Neural cell (in vitro differentiated cells): ENCODE results near the gene RPS27L. TPM values are rescaled to one million over a fixed set of nuclear protein-coding genes. Genes with fewer than 3 reads are reported as not detected.

Experiments
- H2AFZ ChIP-seq: fragments of 200-600, 300-800 bp; sonication (generic), shearing (Covaris generic); 2 replicates; pipeline ENCODE4 v1.6.0; 2014; ENCODE audit warnings: low read depth, mild to moderate bottlenecking, antibody characterized with exemption, low read length, moderate library complexity
- H3F3A ChIP-seq: fragments of 200-600 bp; shearing (Covaris generic); 2 replicates; pipeline ENCODE4 v1.6.1; 2016; ENCODE audit warnings: mild to moderate bottlenecking, moderate library complexity, mixed read lengths, antibody characterized with exemption, low read length; ENCODE audit not compliant: insufficient read depth, poor library complexity, severe bottlenecking
- H3K27ac ChIP-seq: fragments of 200-600, 300-800 bp; sonication (generic), shearing (Covaris generic); 2 replicates; pipeline ENCODE4 v1.5.1; 2014; ENCODE audit warnings: mild to moderate bottlenecking, low read length, moderate library complexity
- H3K27me3 ChIP-seq: fragments of 300-800, 200-600 bp; sonication (generic), shearing (Covaris generic); 2 replicates; pipeline ENCODE4 v1.6.0; 2014; ENCODE audit warnings: mild to moderate bottlenecking, low read depth, low read length, moderate library complexity; ENCODE audit not compliant: insufficient read depth
- H3K36me3 ChIP-seq: fragments of 300-800, 200-600 bp; sonication (generic), shearing (Covaris generic); 2 replicates; pipeline ENCODE4 v1.5.1; 2014; ENCODE audit warnings: mild to moderate bottlenecking, antibody characterized with exemption, low read length, moderate library complexity; ENCODE audit not compliant: insufficient read depth
- H3K4me2 ChIP-seq: fragments of 300-800, 200-600 bp; sonication (generic), shearing (Covaris generic); 2 replicates; pipeline ENCODE4 v1.6.0; 2014; ENCODE audit warnings: mild to moderate bottlenecking, low read length
- H3K4me3 ChIP-seq: fragments of 300-800, 200-600 bp; sonication (generic), shearing (Covaris generic); 2 replicates; pipeline ENCODE4 v1.5.1; 2014; ENCODE audit warnings: mild to moderate bottlenecking, low read length, moderate library complexity
- H3K79me2 ChIP-seq: fragments of 200-600 bp; shearing (Covaris generic); replicated peaks from 2 replicates; pipeline ENCODE4 v1.6.0; 2014; ENCODE audit warnings: mild to moderate bottlenecking, low read length, moderate library complexity; ENCODE audit not compliant: insufficient read depth
- H3K9ac ChIP-seq: fragments of 300-800, 200-600 bp; sonication (generic), shearing (Covaris generic); 2 replicates; pipeline ENCODE4 v1.6.1; 2016; ENCODE audit warnings: mild to moderate bottlenecking, low read length, mixed read lengths
- H3K9me2 ChIP-seq: fragments of 200-600 bp; shearing (Covaris generic); 2 replicates; pipeline ENCODE4 v1.6.1; 2016; ENCODE audit warnings: mild to moderate bottlenecking, low read length, mixed read lengths; ENCODE audit not compliant: insufficient read depth
- H3K9me3 ChIP-seq: fragments of 200-600, 300-800 bp; sonication (generic), shearing (Covaris generic); 2 replicates; pipeline ENCODE4 v1.6.1; 2016; ENCODE audit warnings: mild to moderate bottlenecking, mixed run types, low read length, moderate library complexity, mixed read lengths
- H4K20me1 ChIP-seq: fragments of 200-600 bp; shearing (Covaris generic); 2 replicates; pipeline ENCODE4 v1.6.1; 2016; ENCODE audit warnings: mild to moderate bottlenecking, mixed run types; ENCODE audit not compliant: insufficient read depth
- EP300 ChIP-seq: fragments of 450-650 bp; conservative IDR thresholded peaks from 2 replicates; pipeline ENCODE4 v1.6.1; 2014; ENCODE audit warnings: antibody characterized with exemption, mild to moderate bottlenecking, moderate library complexity; ENCODE audit not compliant: poor library complexity, severe bottlenecking
- EZH2 ChIP-seq: fragments of 200-600, 300-800 bp; shearing (Covaris generic), sonication (generic); IDR thresholded peaks from 2 replicates; pipeline ENCODE4 v1.6.1; 2014; ENCODE audit warnings: antibody characterized with exemption, low read length, borderline replicate concordance, mild to moderate bottlenecking; ENCODE audit not compliant: insufficient read depth, poor library complexity, severe bottlenecking
- MXI1 ChIP-seq: fragments of 450-650 bp; conservative IDR thresholded peaks from 2 replicates; pipeline ENCODE4 v1.6.1; 2014; ENCODE audit warnings: antibody characterized with exemption, mild to moderate bottlenecking; ENCODE audit not compliant: poor library complexity, severe bottlenecking
- POLR2AphosphoS5 ChIP-seq: IDR thresholded peaks from 2 replicates; pipeline ENCODE4 v1.6.1; 2012
- RAD21 ChIP-seq: fragments of 450-650 bp; conservative IDR thresholded peaks from 2 replicates; pipeline ENCODE4 v1.6.1; 2014; ENCODE audit warnings: antibody characterized with exemption, mild to moderate bottlenecking, moderate library complexity
- SMC3 ChIP-seq: fragments of 450-650 bp; conservative IDR thresholded peaks from 2 replicates; pipeline ENCODE4 v1.6.1; 2014; ENCODE audit warnings: antibody characterized with exemption, mild to moderate bottlenecking, moderate library complexity; ENCODE audit not compliant: poor library complexity
- TAF1 ChIP-seq: IDR thresholded peaks from 2 replicates; pipeline ENCODE4 v1.6.1; 2012; ENCODE audit warnings: low read depth
- polyA plus RNA-seq: library from polyadenylated mRNA; depleted of rRNA; stranded (reverse); fragments of >200 nt; gene quantifications from 2 replicates; pipeline ENCODE4 v1.2.3, GENCODE V29; 2014
- TF ChIP-seq, protein P1 (sequence below): fragments of 450-650 bp; IDR thresholded peaks from 2 replicates; pipeline ENCODE4 v1.5.1; 2014; ENCODE audit warnings: antibody characterized with exemption, mild to moderate bottlenecking, moderate library complexity; ENCODE audit not compliant: poor library complexity, severe bottlenecking
- TF ChIP-seq, protein P2 (sequence below): IDR thresholded peaks from 2 replicates; pipeline ENCODE4 v1.6.1; 2012; ENCODE audit warnings: borderline replicate concordance

Gene RPS27L
- polyA plus RNA-seq, 1 donor from 2014 or later = 58.2 TPM

DNA sequence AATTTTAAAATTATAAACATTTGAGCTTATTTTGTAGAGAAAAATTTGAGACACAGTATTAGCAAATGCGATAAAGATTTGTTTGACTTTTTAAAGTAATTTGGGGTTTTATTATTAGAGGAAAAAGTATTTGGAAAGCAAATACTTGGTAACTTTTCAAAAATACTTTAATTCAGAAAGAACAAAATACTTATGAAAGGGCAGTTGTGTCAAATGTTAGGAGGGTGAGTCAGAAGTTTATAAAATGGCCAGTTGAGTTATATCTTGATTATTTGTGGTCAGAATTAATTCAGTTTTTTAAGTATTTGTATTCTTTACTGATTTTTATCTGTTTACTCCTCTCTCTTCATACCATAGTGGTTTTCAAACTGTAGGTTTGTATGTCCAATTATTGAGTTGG lies 23.5 kb downstream of the RPS27L start:
- Histone ChIP-seq H3K27me3 (no peaks in the 10 kb centered on the region), H3K9ac (no peak overlapping the region), H3K27ac (no peak overlapping the region), H3K36me3 (peaks cover 4% of the 10 kb centered on the region), H3F3A (no peaks in the 10 kb centered on the region), H3K79me2 (no peaks in the 10 kb centered on the region), H3K9me3 (no peaks in the 10 kb centered on the region), H3K9me2 (no peaks in the 10 kb centered on the region), H4K20me1 (no peaks in the 10 kb centered on the region), H3K4me3 (no peak overlapping the region), H2AFZ (no peak overlapping the region), H3K4me2 (no peak overlapping the region)
- TF ChIP-seq POLR2AphosphoS5 (no peak), EP300 (no peak), MXI1 (no peak), EZH2 (no peak), SMC3 (no peak), TAF1 (no peak), RAD21 (no peak)
- TF ChIP-seq, protein P1, sequence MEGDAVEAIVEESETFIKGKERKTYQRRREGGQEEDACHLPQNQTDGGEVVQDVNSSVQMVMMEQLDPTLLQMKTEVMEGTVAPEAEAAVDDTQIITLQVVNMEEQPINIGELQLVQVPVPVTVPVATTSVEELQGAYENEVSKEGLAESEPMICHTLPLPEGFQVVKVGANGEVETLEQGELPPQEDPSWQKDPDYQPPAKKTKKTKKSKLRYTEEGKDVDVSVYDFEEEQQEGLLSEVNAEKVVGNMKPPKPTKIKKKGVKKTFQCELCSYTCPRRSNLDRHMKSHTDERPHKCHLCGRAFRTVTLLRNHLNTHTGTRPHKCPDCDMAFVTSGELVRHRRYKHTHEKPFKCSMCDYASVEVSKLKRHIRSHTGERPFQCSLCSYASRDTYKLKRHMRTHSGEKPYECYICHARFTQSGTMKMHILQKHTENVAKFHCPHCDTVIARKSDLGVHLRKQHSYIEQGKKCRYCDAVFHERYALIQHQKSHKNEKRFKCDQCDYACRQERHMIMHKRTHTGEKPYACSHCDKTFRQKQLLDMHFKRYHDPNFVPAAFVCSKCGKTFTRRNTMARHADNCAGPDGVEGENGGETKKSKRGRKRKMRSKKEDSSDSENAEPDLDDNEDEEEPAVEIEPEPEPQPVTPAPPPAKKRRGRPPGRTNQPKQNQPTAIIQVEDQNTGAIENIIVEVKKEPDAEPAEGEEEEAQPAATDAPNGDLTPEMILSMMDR = no peak
- TF ChIP-seq, protein P2, sequence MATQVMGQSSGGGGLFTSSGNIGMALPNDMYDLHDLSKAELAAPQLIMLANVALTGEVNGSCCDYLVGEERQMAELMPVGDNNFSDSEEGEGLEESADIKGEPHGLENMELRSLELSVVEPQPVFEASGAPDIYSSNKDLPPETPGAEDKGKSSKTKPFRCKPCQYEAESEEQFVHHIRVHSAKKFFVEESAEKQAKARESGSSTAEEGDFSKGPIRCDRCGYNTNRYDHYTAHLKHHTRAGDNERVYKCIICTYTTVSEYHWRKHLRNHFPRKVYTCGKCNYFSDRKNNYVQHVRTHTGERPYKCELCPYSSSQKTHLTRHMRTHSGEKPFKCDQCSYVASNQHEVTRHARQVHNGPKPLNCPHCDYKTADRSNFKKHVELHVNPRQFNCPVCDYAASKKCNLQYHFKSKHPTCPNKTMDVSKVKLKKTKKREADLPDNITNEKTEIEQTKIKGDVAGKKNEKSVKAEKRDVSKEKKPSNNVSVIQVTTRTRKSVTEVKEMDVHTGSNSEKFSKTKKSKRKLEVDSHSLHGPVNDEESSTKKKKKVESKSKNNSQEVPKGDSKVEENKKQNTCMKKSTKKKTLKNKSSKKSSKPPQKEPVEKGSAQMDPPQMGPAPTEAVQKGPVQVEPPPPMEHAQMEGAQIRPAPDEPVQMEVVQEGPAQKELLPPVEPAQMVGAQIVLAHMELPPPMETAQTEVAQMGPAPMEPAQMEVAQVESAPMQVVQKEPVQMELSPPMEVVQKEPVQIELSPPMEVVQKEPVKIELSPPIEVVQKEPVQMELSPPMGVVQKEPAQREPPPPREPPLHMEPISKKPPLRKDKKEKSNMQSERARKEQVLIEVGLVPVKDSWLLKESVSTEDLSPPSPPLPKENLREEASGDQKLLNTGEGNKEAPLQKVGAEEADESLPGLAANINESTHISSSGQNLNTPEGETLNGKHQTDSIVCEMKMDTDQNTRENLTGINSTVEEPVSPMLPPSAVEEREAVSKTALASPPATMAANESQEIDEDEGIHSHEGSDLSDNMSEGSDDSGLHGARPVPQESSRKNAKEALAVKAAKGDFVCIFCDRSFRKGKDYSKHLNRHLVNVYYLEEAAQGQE = no peak

DNA sequence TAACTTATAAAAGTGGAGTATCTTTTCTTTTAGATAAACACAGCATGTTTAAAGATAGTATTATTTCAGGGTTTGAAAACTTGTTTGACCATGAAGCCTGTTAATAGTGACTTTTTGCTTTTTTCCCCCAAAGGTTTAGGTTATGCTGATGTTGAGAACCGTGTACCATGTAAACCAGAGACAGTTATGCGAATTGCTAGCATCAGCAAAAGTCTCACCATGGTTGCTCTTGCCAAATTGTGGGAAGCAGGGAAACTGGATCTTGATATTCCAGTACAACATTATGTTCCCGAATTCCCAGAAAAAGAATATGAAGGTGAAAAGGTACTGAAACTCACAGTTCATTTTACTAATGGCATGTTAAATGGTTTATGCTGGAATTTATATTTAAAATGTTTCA lies 30.6 kb downstream of the RPS27L start:
- Histone ChIP-seq H3K4me3 (no peak overlapping the region), H3K27me3 (no peaks in the 10 kb centered on the region), H4K20me1 (no peaks in the 10 kb centered on the region), H2AFZ (no peak overlapping the region), H3K36me3 (peaks cover 4% of the 10 kb centered on the region), H3K27ac (no peak overlapping the region), H3K9ac (no peak overlapping the region), H3K9me2 (no peaks in the 10 kb centered on the region), H3K4me2 (no peak overlapping the region), H3K79me2 (no peaks in the 10 kb centered on the region), H3F3A (no peaks in the 10 kb centered on the region), H3K9me3 (no peaks in the 10 kb centered on the region)
- TF ChIP-seq POLR2AphosphoS5 (no peak), EP300 (no peak), SMC3 (no peak), EZH2 (no peak), MXI1 (no peak), TAF1 (no peak), RAD21 (no peak)
- TF ChIP-seq, protein P1 = no peak
- TF ChIP-seq, protein P2 = no peak
